Diencephalon (tissue), 1 donor: ENCODE data around the gene CATSPER1. TPM values are rescaled to one million over a fixed set of nuclear protein-coding genes. Genes with fewer than 3 reads are reported as not detected.

Experiments used
- total RNA-seq: library from RNA; depleted of rRNA; stranded (reverse); fragments of >200 nt; gene quantifications from one replicate; pipeline ENCODE4 v1.2.3, GENCODE V29; 2014

CATSPER1 gene
- not detected for total RNA-seq

DNA sequence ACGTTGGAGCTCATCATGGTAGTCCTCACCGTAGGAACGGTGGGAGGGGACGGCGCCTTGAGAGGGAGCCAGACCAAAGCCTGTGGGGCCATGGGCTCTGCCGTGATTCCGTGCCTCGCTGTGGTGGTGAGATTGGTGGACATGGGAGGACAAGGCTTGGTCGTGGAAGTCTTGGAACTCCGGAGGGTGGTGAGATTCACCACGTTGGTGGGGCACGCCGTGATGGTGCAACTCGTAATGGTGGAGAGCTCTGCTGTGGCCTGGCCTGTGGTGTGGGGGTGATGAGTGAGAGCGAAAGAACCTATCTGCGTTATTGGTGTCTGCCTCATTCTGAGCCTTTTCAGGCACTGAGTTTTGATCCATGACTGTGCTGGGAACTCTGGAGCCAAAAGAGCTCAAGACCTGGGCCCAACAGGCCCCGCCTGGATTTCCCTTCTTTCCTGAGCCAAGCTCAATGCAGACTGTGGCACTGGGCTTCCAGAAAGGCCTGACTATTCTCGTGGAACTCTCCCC is at the start of gene CATSPER1:
CATSPER1 (minus strand) TSS at position 463 of the 513 bp plus-strand sequence; CDS start at position 363, 100 bp downstream.

GRCh38 chr11:66069715-66070603 is 43.7 kb upstream of the CATSPER1 start, which contains the start of gene PACS1:
Gene PACS1, plus strand, starts transcription at chr11:66070272. Its CDS starts 215 bp downstream, at chr11:66070487.

GRCh38 chr11:66051766-66052663 is 25.7 kb upstream of the CATSPER1 start, which contains the start of gene SF3B2:
Gene SF3B2, plus strand, starts transcription at chr11:66052364. Its CDS starts 21 bp downstream, at chr11:66052385.

GRCh38 chr11:66048547-66049323 is 22.5 kb upstream of the CATSPER1 start, which contains the start of gene GAL3ST3:
Gene GAL3ST3, minus strand, starts transcription at chr11:66049161. Its CDS starts 3,746 bp downstream, at chr11:66045415.

DNA sequence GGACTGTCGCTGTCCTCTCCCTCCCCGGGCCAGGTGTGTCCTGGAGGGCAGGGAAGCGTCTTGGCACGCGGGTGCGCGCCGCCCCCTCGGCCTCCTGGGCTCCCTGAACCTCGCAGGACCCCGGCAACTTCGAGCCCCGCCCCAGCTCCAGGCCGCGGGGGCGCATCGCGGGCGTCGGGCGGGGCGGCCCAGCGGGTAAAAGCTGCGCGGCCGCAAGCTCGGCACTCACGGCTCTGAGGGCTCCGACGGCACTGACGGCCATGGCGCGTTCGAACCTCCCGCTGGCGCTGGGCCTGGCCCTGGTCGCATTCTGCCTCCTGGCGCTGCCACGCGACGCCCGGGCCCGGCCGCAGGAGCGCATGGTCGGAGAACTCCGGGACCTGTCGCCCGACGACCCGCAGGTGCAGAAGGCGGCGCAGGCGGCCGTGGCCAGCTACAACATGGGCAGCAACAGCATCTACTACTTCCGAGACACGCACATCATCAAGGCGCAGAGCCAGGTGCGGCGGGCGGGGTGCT is 14.4 kb downstream of the CATSPER1 start, which contains the start of gene CST6:
CST6 (plus strand) TSS at position 224 of the 519 bp plus-strand sequence; CDS start at position 261, 37 bp downstream.

DNA sequence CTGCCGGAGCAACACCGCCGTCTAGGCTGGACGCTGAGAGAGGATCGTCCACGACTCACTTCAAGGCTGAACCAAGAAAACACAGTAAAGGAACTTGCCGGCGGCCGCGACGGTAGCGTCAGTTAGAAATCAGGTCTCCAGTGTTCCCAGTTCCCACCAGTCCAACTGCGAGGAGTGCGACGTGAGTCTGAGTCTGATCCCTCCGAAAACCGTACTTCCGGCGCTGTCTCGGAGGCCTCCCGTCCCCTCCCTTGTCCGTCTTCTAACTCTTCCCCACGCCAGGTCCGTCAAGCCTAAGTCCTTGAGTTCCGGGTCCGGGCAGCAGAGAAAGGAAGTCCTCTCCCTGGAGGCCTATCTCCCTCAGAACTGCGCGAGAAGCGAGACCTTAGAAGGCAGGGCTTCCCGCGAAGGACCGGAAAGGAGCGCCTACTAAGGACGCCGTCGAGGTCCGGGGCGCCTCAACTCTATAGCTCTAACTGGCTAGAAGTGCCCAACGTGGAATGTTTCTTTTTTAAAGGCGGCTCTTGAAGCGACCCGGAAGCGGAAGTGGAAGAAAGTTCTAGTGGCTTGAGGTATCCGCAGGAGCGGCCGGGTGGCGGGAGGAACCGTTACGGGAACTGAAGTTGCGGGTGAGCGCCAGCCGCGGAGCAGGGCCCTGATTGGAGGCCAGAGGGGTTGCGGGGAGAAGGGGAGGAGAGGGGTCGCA is 24.2 kb downstream of the CATSPER1 start, which contains the start of the genes BANF1 and EIF1AD:
BANF1 (plus strand) TSS at position 562 of the 706 bp plus-strand sequence. CDS start 748 bp downstream, outside the sequence.
EIF1AD (minus strand) TSS at position 216 of the 706 bp plus-strand sequence. CDS start 1,768 bp downstream, outside the sequence.

Other genes starting within 250 kb of the CATSPER1 start
- gene AP5B1, start 245.5 kb downstream of the CATSPER1 start, total RNA-seq, result 4.8 TPM
- gene OVOL1, start 239.4 kb downstream of the CATSPER1 start, total RNA-seq, result not detected
- 7.6 TPM for gene SNX32, start 192.5 kb downstream of the CATSPER1 start, total RNA-seq
- gene CFL1, start 168.3 kb downstream of the CATSPER1 start, total RNA-seq, result 545 TPM
- 43.1 TPM for gene MUS81, start 166.0 kb downstream of the CATSPER1 start, total RNA-seq
- gene EFEMP2, start 153.7 kb downstream of the CATSPER1 start, total RNA-seq, result 12.7 TPM
- not detected for gene CTSW, start 146.6 kb downstream of the CATSPER1 start, total RNA-seq
- 141 TPM for gene FIBP, start 138.0 kb downstream of the CATSPER1 start, total RNA-seq
- gene CCDC85B, start 135.8 kb downstream of the CATSPER1 start, total RNA-seq, result 15.2 TPM
- gene FOSL1, start 126.1 kb downstream of the CATSPER1 start, total RNA-seq, result not detected
- 15.2 TPM for gene C11orf68, start 107.4 kb downstream of the CATSPER1 start, total RNA-seq
- gene DRAP1, start 107.1 kb downstream of the CATSPER1 start, total RNA-seq, result 75.9 TPM
- gene TSGA10IP, start 81.0 kb downstream of the CATSPER1 start, total RNA-seq, result 0.69 TPM
- 28.6 TPM for gene SART1, start 64.7 kb downstream of the CATSPER1 start, total RNA-seq
- gene EIF1AD, start 24.3 kb downstream of the CATSPER1 start, total RNA-seq, result 24.7 TPM
- gene BANF1, start 24.0 kb downstream of the CATSPER1 start, total RNA-seq, result 26.3 TPM
- gene CST6, start 14.5 kb downstream of the CATSPER1 start, total RNA-seq, result not detected
- gene GAL3ST3, start 22.7 kb upstream of the CATSPER1 start, total RNA-seq, result 15.5 TPM
- 104 TPM for gene SF3B2, start 25.9 kb upstream of the CATSPER1 start, total RNA-seq
- 57.9 TPM for gene PACS1, start 43.8 kb upstream of the CATSPER1 start, total RNA-seq
- gene KLC2, start 231.2 kb upstream of the CATSPER1 start, total RNA-seq, result 34.6 TPM
- gene RAB1B, start 242.2 kb upstream of the CATSPER1 start, total RNA-seq, result 35.8 TPM